NCI-H82 (cell line): Measurements from ENCODE around the gene RASA2.

Experiments
- DNase-seq: peaks from one replicate; lab custom pipeline; 2025; lab: John Stamatoyannopoulos, UW

Gene RASA2

DNA sequence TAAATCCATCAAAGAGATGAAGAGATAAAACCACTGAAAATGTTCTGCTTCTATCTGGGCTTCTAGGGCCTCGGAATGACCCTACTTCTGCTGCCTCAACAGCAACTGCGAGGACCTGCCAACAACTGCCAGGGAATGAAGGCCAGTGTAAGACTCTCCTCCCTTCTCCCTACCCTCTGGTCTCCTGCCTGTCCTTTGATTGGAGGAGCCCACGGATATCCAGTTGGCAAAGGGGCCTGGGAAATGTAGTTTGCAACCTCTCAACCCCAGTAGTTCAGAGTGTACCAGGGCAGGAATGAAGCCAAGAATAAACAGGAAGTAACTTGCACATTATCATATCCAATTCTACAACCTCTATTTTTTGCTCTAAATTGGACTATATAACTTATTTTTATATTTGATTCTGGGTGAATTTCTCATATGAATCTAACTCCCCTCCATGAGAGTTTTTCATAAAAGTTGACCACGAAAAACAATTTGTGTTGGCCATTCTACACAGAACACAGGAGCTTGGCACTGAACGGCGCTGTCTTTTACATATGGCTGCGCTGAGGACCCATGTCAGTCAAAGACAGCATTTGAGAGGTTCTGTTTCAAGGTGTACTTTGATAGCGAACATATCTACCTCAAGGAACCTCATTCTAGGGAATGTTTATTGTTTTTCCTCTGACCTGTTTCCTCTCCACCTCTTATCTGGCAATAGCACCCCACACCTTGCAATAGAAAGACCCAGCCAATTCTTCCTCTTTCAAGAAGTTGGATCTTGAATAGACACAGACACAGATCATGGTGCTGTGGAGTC is 160.1 kb downstream of the RASA2 start:
- DNase-seq: peak; percentile 88

DNA sequence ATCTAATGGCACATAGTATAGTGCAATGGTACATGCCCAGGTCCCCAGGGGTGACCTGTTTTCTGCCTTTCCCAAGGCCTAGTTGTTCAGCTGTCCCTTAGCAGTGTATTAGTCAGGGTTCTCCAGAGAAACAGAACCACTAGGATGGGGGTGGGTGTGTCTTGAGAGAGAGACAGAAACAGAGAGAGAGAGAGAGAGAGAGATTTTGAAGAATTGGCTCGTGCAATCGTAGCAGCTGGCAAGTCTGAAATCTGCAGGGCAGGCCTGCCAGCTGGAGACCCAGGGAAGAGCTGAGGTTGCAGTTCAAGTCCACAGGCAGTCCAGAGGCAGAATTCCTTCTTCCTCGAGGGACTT is 160.7 kb downstream of the RASA2 start:
- no peak for DNase-seq

DNA sequence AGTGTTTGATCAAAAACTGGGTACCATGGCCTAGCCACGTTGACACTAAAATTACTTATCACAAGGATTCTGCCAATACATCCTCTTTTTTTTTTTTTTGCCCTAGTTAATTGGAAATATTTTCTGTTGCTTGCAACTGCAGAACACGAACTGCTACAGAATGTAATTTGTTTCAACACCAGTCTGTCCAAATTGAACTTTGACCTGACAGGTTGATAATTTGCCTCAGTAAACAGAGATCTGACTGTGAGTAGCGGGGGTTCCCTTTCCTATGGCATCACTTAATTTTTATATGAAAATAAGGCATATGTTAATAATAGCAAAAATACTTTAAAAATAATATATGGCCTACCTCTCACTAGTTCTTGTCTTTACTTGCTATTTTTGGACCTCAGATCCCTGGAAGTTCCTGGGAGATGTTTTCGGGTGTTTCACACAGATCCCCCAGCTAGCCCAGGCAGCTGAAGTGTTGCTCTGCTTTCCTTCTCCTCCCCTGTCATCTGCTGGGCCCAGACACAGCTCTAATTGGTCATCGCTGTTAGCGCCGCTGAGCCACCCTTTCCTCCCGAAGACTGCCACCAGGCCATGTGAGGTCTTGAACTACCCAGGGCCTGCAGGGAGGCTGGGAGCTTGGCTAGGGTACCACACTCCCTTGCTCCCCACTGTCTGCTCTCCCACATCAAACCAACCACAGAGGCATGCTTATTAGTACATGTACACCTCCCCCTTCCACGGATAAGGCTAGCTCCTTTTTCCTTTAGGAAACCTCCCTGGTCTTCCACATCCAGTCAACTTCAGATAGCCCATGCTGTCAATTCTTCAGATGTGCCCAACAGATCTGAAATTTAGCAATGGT is 161.5 kb downstream of the RASA2 start:
- no peak for DNase-seq

DNA sequence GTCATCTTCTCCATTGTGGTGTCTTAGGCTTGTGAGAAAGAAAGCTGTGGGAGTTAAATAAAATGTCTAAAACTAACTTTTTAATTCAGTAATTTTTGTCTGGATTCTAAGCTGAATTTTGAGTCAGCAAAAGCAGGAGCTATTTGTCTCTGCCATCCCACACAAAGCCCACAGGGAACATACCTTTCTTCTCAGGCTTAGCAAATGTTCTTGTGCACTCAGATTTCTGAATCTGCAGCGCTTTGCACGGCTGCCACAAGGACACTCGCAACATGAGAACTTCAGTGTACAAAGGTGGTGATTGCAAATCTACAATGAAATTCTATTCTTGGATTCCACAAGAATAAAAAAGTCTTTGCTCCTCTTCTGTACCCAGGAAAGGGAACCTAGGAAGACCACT is 163.0 kb downstream of the RASA2 start:
- DNase-seq: no peak

DNA sequence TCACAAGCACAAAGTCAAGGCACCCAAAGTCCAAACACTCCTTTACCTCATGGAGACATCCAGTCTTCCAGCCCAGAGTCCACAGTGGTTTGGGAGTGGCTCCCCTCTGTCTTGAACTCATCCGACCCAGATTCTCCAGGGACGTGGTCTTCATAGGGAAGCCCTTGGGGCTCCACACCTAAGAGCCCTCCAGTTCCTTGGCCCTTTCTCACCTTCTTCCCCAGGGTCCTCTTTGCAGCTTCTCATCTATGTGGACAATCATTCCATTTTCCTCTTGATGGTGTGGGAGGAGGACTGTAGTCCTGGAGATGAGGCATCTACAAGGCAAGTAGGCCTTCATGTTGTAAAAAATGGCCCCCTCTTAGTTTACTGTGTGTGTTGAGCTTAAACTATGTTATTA is 164.0 kb downstream of the RASA2 start:
- DNase-seq: no peak

DNA sequence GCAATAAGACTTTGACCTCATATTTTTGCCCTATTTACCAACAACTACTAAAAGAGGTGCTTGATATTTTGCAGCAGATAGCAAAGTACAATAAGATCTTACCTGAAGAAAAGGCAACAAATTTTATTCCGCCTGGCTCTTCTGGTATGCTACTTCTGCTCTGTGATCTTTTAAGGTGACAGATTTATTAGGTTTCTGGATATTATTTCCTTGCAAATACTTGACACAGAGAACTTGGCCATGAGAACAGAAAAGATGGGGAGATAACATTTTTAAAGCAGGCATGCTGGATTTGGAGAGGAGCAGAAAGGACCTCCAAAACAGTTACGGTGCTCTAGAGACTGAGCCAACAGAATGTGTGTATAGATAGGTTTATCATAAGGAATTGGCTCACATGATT is 164.6 kb downstream of the RASA2 start:
- DNase-seq: no peak

DNA sequence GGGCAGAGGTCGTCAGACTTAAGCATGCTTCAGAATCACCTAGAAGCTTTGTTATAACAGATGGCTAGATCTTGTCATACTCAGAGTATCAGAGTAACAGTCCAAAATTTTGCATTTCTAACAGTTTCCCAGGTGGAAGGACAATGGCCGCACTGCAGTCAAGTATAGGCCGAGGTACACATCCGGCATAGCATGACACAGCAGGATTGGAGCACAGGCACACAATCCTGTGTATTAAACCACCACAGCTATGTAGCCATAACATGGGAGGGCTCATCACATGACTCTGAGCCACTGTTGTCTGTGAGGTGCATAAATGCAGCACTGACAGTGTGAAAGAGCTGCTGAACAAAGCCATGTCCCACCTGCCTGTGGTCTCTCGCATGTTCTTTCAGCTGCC is 165.5 kb downstream of the RASA2 start:
- no peak for DNase-seq

DNA sequence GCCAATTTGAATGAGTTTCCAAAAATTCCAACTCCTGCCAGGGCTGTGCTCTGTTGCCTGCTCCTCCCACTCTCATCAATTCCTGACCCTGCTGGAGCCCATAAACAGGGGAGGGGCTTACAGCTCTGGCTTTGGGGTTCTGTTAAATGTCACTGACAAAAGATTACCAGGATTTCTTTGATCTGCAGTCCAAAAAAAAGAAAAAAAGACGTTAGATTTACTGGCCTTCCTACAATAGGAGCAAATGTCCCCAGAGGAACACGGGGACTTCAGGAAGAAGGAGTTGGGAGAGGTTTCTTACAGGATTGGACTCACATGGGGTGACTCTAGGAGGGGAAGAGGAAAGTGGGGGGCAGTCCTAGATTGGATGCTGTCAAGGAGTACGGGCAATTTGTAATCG is 167.0 kb downstream of the RASA2 start:
- DNase-seq: no peak

DNA sequence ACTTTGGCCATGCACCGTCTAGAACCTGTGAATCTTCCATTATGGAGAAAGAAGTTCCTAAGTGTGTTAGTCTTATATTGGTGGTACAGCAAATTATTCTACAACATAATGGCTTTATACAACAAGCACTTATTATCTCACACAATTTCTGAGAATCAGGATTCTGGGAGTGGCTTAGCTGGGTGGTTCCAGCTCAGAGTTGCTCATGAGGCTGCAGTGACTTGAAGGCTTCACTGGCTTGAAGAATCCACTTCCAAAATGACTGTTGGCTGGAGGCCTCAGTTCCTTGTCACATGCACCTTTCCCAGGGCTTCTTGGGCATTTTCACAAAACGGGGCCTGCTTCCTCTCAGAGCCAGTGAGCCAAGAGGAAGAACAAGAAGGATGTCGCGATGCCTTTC is 169.0 kb downstream of the RASA2 start:
- DNase-seq: no peak

DNA sequence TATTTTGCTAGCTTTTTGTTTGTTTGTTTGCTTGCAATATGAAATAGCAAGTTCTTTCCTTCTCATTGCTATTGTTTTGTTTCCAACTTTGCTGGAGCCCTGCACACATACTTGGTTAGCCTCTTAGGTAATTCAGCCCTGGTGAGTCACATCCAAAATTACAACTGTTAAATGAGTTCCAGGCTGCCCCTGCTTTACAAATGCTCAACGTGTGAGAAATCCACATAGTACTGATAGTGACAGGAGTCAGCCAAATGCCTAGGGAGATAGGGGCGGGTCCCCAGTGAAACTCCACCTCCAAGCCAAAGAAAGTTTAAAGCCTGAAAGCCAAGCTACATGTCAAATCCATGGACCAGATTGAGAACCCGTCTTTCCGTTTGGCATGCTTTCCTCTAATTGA is 169.9 kb downstream of the RASA2 start:
- no peak for DNase-seq

DNA sequence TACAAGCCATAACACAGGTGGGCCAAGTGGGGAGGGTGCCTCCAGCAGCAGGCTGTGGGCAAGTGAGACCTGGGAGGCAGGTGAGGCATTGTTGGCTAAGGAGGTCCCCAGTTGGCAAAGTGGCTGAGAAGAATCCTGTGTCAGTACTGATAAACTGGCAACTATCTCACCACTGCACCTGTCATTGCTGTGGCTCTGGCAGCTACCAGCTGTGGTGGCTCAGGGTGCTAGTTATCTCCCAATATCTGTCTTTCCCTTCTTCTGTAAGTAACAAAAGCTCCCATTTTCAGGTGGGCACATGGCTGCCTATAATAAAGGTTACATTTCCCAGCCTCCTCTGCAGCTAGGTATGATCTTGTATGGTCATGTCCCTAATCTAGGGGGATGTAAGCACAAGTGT is 170.7 kb downstream of the RASA2 start:
- DNase-seq: no peak

DNA sequence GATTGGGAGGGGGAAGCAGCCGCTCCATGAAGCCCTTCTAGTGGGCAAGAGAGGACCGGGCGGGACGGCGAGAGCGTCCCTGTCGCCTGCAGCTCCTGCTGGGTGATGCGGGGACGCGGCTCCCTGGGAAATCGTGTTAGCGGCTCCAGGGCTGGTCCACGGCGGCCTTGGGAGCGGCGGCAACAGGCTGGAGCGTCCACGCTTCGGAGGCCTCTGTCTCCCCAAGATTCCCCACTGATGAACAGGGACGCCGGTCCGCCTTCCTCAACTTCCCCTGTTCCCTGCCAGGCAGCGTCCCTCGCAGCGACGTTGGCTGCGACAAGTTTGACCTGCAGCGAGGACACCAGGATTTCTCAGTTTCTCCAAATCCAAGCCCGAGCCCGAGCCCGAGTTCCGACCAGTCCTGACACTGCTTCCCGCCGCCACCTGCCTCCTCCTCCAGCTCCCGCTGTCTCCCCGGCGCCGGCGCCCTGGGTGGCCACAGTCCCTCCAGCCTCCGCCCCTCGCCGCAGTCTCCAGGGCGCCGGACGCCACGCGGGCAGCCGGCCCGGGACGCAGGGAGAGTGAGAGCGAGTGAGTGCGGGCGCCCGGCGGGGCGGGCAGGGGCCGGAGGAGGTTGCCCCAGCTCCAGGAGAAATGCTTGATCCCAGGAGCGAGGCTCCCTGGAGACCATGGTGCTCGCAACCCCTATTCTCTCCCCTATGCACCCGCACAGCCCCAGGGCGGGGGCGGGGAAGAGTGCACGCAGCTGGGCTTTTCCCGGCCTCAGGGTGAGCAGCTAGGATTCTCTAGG is 173.2 kb downstream of the RASA2 start:
- peak; percentile 65 for DNase-seq

DNA sequence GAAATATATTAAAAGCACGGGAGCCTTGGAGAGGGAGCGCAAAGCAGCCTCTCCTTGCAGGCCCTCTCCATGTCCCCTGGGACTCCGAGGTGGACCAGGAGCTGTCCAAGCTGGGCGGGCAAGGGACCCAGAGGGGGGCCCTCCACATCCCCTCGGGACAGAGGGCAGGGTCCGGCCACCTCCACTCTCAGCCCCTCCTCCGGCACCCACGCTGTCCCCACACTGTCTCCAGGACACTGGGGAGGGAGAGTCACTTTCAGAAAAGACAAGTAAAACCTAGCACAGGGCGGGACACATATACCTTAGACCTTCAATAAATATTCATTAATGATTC is 173.8 kb downstream of the RASA2 start:
- DNase-seq: no peak

DNA sequence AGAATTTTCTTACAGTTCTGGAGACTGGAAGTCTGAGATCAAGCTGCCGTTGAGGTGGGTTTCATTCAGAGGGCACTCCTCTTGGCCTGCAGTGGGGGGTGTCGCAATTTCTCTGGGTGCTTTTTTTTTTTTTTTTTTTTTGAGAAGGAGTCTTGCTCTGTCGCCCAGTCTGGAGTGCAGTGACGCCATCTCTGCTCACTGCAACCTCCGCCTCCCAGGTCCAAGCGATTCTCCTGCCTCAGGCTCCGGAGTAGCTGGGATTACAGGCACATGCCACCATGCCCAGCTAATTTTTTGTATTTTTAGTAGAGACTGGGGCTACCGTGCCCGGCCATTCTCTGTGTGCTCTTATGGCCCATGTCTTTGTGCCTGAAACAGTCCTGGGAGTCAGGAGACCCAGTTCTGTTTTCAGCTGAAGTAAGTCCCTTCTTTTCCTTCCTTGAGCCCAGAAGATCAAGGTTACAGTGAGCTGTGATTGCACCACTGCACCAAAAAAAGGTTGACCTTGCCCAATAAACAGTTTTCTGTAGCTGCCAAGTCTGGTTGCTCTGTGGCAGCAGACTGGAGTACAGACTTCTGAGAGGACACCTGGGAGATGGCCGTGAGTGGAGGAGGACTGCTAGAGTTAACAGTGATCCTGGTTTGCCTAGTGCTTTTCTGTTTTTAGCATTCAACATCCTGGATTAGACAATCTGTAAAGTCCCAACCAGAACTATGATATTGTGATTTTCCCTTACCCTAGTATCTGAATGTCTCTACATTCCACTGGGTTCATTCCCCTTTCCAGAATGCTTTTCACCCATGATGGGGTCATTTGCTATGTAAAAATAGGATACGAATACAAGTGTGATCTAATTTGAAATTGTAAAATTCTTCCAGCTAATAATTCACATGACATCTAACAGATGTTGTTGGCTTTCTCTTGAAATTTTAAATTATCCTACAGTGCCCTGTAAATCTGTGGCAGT is 174.7 kb downstream of the RASA2 start:
- no peak for DNase-seq

DNA sequence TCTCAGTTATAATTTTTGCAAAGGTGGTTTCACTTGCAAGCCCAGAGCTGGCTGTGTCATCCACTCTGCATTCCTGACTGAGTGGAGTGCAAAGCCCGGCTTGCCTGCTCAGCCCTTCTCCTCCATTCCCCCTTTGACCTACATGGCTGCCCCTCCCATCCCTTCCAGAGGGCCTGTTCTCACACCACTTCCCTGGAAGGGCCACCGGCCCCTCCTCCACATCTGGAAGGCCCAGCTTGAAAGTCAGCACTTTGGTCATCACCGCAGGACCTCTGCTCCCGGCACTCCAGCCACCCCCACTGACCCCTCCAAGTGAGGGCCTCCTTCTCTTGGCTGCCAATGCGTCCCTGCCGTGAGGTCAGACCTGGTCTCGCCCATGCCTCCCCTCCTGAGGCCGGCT is 177.2 kb downstream of the RASA2 start:
- no peak for DNase-seq
